GM10266 (cell line): ENCODE data around the gene RYR3.

ENCODE experiments used
- DNase-seq: peaks from one replicate; pipeline ENCODE4 v3.0.0; 2012; ENCODE audit errors: extremely low spot score
- TF ChIP-seq, protein P1 (sequence below): IDR thresholded peaks from 2 replicates; pipeline ENCODE4 v1.5.1; 2012; ENCODE audit warnings: mild to moderate bottlenecking, low read depth; ENCODE audit not compliant: control insufficient read depth, insufficient read depth; ENCODE audit errors: missing control alignments

Gene RYR3

DNA sequence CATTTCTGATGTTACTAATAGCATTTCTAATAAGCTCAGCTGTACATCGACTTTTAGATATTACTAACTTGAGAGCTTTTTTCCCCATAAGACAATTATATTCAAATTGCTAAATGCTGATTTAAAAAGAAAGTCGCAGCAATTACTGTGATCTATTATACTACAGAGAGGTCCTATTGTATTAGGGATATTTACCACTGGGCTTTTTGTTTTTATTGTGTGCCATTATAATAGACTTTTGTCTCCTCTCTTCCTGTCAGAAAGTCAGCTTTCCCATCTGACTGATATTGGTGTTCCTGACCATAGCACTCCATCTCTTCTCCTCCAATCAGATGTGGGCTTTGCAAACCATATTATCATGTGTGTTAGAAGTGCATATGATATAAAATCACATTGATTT, 27.2 kb upstream of the RYR3 start:
- DNase-seq, result no peak
- TF ChIP-seq, protein P1, sequence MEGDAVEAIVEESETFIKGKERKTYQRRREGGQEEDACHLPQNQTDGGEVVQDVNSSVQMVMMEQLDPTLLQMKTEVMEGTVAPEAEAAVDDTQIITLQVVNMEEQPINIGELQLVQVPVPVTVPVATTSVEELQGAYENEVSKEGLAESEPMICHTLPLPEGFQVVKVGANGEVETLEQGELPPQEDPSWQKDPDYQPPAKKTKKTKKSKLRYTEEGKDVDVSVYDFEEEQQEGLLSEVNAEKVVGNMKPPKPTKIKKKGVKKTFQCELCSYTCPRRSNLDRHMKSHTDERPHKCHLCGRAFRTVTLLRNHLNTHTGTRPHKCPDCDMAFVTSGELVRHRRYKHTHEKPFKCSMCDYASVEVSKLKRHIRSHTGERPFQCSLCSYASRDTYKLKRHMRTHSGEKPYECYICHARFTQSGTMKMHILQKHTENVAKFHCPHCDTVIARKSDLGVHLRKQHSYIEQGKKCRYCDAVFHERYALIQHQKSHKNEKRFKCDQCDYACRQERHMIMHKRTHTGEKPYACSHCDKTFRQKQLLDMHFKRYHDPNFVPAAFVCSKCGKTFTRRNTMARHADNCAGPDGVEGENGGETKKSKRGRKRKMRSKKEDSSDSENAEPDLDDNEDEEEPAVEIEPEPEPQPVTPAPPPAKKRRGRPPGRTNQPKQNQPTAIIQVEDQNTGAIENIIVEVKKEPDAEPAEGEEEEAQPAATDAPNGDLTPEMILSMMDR, result no peak

DNA sequence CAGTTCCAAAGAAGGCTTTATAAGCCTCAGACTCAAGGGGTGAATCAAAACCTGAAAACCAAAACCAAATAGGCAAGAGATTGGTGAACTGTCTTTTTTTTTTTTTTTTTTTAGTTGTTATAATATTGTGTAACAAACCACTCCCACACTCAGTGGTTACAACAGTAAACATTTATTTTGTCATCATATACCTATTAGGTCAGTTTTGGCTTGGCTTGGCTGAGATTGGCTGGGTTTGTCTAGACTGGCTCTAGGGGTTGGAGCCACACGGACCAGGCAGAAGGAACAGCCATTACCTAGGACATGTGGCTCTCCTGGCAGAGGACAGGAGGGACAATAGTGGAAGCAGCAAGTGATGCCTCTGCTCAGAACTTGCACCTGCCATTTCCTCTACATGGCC, 26.4 kb upstream of the RYR3 start:
- no peak for DNase-seq
- TF ChIP-seq, protein P1, result no peak

DNA sequence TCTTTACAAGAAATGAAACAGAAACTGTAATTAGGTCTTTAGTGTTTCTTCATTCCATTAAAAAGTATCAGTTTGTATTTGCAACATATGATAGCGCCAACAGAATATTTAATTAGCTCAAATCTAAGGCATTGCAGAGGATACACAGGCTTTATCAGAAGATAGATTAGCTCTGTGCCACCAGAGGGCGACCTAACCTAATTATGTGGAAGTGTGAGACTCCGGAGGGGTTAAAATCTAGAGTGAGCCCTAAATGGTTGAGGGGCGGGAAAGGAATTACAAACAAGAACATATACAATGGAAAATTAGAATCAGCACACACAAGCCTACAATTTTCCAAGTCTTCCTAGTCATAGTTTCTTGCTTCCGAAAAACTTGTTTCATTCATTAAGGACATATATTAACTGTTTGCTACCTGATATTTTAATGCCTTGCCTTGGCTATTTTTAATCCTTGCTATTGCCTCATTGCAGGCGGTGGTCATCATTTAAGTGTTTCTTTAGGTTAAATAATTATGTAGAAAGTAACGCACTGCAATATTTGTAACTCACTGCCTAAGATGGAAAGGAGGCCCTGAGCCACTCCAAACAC, 18.0 kb upstream of the RYR3 start:
- TF ChIP-seq, protein P1, result peak; percentile 62
- no peak for DNase-seq

DNA sequence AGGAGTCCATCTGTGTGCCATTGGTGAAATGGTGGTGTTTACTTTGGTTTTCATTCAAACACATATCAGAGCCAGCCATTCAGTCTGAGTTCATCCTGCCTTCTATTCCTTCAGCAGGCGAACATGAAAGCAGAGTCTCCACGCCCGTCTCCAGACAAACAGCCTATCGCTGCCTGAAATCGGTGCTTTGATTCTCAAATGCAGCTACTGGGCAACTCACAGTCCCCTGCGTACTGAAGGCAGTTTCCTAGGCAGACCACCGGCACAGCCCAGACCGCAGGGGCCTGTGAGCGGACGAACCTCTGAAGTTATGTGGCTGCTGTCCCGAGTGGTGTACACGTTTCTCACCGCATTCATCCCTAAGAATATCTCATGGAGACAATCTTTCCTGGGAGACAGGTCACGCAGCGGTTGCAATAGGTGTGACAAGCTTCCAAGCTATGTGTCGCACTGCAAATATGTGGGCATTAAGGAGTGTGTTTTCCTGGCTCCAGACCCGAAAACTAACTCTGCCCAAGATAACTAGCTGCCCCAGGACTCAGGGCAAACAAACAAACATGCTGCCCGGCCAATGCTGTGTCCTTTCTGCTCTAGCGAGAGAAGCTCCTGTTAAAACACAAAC, 16.9 kb upstream of the RYR3 start:
- TF ChIP-seq, protein P1, result no peak
- no peak for DNase-seq

DNA sequence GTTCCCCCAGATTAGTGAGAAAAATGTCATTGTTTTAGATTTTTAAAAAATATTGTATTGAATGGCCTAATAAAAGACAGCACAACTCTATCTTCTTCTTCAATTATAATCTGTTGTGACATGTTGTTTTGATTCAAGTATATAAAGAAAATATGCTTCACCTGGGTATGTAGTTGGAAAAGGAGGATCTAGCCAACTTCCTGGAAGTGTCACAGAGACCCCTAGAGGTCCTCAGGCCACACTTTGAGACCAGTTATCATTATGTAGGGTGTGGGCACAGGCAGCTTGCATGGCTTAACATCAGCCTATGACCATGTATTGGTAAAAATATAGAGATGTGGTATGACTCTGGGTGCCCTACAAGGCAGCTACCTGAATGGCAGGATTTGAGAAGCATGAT, 14.7 kb upstream of the RYR3 start:
- TF ChIP-seq, protein P1, result no peak
- DNase-seq, result no peak

DNA sequence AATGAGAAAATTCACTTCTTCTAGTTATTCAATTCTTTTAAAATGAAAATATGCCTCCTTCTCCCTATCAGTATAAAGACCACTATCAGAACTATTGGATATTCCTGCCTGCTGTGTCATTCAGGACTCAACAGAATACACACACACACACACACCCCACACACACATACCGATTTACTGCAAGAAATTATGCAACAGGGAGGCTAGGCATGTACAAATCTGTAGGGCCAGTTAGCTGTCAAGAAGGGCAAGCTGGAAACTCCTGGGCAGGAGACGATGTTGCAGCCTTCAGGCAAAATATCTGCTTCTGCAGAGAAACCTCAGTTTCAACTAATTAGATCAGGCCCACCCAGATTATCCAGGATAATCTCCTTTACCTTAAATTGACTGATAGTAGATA, 13.9 kb upstream of the RYR3 start:
- no peak for DNase-seq
- TF ChIP-seq, protein P1, result no peak

DNA sequence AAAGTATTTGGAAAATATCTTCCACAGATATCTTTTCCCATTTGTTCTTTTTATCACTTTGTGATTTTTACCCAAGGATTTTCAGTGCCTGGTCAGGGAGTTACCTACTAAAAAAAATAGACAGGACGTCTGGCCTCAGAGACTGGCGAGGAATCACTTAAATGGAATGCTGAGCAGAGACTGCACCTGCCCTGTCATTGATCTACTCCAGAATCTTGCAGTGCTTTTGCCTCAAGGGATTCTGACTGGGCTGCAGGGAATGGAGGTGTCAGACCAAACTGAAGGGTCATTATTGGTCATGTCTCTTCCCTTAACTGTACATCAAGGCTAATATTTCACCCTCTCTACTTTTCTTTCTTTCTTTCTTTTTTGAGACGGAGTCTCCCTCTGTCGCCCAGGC, 12.1 kb upstream of the RYR3 start:
- TF ChIP-seq, protein P1, result no peak
- DNase-seq, result no peak
